ENCODE results near the gene COLQ.
"Not testable (repeated sequence)": the region's sequence is repeated elsewhere in the genome, so short reads cannot be mapped to it uniquely, and the experiment has no call there.

Gene COLQ

GRCh38 chr3:15452961-15453360, 68.5 kb downstream of the COLQ start:
- no peak for DNase-seq

DNA sequence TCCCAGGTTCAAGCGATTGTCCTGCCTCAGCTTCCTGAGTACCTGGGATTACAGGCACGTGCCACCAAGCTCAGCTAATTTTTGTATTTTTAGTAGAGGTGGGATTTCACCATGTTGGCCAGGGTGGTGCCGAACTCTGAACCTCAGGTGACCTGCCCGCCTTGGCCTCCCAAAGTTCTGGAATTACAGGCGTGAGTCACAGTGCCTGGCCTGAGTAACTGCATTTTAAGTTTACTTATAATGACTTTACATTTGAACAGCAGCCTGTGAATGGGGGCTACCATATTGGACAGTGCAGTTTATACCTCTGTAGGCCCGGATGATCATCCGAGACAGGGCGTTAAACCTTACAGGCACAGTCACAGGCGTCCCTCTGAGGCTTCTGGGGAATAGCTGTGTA, 69.3 kb downstream of the COLQ start:
- no peak for DNase-seq

- DNase-seq, result no peak
Observed at GRCh38 chr3:15451216-15452113, 70.0 kb downstream of the COLQ start.

- no peak for DNase-seq
Observed at GRCh38 chr3:15450438-15451215, 70.9 kb downstream of the COLQ start.

DNA sequence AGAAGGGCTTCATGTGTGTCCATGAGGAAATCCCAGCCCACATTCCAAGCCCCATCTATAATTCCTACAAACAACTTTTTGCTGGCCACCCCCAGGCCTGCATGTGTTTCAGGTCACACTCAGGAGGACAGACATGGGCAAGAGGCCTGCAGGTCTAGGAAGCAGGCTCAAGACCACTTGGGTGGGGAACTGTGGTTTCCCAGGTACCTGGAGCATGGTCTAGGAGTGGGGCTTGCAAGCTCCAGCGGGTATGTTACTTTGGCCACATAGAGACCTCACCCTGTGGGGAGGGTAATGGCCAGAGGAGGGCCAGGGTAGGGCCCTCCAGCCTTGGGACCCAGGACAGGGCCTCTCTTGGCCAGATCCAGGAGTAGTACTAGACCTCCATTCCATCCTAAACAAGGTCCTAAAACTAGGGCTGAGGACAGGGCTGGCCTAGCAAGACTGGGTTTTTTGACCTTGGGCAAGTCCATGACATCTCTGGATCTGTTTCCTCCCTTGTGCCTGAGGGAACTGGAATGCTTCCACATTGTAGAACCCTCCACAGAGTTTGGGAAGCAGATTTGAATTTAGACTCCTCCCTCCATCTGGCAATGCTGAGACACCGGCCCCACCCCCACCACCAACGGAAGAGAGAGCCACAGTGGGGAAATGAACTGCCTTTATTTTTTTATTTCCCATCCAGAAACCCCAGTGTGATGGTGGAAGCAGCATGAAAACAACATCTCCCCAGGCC, 71.8 kb downstream of the COLQ start:
- no peak for DNase-seq

DNA sequence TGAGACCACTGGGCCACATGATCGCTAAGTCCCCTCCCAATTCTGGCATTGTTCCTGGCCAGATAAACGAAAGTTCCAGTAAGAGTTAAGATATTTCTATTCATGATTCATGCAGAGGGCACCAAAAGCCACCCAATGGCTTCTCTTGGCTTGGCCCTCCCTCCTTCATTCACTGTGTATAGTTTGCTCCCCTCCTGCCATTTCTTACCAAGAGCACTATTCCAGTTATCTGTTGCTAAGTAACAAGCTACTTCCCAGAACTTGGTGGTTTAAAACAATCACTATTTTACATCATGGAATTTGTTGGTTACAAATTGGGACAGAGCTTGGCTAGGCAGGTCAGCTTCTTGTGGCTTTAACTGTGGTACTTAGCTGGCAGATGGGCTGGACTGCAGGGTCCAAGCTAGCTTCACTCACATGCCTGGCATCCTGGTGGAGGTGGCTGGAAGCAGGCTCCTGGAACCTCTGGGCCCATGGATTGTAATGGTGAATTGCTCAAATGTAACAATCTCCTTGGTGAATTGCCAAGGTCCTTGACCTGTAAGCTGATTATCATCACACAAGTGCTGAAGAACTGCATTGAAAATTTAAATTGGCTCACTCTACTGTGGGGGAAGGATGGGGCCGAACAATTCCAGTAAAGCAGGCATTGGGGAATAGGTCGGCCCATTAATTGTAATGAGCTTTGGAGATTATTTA, 77.5 kb downstream of the COLQ start:
- no peak for DNase-seq

DNA sequence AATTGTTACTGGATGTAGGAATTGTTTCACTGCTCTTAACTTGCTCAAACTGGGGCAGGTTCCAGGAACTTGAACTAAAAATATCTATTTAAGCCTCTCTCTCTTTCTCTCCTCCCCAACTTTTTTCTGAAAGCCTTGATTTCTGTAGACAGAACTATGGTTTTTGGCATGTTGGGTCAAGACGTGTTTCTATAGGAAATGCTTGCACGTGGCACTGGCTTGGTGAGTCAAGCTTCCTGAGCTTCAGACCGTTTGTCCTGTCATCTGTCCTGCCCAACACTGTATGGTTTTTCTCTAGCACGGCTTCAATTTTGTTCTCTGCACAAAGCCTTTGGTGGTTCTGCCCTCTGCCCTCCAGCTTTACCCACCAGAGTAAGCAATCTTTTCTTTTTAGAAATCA, 80.6 kb downstream of the COLQ start:
- DNase-seq, result no peak

DNA sequence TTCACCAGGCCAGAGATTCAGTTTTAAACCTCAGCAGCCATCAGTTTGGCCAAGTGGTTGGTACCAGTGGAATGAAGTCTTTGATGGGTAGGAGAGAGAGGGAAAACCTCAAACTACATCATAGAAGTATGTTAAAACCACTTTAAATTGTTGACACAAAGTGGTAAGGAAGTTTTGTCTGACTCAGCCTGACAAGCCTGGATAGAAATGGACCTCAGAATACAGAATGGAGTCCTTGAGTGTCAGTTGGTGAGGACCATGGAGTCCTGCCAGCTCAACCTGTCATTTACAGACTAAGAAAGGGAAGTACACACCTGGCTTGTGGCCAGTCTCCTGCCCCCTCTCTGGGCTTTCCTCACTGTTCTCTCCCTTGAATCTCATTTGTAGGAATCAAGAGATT, 82.0 kb downstream of the COLQ start:
- DNase-seq, result no peak

GRCh38 chr3:15438983-15439382, 82.5 kb downstream of the COLQ start:
- no peak for DNase-seq

- no peak for DNase-seq
Observed at GRCh38 chr3:15436246-15436645, 85.3 kb downstream of the COLQ start.

DNA sequence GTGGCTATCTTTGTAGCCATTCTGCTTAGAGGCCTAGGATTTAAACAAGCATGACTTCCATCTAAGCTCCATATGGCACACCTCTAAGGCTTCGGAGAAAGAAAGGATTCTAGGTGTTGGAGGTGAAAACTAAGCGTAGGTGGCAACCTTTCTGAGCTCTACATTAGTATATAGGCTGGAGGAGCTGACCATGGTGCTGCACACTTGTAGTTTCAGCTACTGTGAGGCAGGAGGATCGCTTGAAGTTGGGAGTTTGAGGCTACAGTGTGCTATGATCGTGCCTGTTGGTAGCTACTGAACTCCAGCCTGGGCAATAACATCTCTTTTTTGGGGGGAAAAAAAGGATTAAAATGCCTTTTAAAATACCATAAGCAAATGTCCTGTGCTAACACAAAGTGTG, 86.8 kb downstream of the COLQ start:
- no peak for DNase-seq

- DNase-seq, result no peak
Observed at GRCh38 chr3:15433531-15433930, 88.0 kb downstream of the COLQ start.

DNA sequence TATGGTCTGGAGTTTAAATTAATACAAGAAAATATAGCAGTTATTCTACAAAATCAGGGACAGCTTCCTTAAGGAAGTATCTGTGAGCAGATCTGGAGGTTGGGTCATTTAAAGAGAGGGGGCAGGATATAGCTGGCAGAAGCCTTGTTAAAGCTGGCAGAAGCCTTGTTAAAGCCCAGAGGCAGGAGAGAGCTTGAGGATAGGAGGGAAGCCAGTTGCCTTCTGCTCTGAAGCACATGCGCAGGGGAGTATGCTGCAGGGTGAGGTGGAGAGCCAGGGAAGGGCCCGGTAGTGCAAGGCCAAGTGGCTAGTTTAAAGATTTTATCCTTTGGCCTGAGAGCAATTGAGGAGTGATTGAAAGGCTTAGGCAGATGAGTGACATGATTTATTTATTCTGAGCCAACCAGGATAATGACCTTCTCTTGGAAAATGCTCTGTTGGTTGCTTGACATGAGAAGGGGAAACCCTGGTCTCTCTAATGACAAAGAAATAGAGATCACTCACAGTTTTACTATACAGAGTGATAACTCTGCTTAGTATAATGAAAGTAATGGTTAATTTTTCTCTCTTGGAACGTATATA, 90.2 kb downstream of the COLQ start:
- DNase-seq, result no peak

GRCh38 chr3:15430624-15431023, 90.9 kb downstream of the COLQ start:
- no peak for DNase-seq

- DNase-seq, result no peak
Observed at GRCh38 chr3:15429080-15429479, 92.4 kb downstream of the COLQ start.

DNA sequence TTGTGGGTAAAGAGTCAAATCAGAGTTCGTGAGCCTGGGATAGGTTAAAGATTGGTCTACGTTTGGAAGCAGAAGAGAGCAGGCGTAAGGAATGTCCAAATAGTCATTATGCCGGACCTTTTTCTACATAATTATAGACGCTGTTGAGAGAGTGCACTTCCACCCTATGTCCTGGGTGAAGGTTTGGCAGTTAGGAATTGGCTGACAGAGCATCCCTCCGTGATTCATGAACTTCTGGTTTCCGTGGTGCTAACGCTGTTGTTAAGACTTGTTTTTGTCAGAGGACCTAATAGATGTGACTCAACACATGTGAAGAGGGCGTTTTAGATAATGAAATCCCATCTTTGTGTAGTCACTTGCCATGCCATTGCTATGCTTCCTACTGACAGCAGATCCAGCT, 93.0 kb downstream of the COLQ start:
- DNase-seq, result no peak

GRCh38 chr3:15427981-15428380, 93.5 kb downstream of the COLQ start:
- no peak for DNase-seq

DNA sequence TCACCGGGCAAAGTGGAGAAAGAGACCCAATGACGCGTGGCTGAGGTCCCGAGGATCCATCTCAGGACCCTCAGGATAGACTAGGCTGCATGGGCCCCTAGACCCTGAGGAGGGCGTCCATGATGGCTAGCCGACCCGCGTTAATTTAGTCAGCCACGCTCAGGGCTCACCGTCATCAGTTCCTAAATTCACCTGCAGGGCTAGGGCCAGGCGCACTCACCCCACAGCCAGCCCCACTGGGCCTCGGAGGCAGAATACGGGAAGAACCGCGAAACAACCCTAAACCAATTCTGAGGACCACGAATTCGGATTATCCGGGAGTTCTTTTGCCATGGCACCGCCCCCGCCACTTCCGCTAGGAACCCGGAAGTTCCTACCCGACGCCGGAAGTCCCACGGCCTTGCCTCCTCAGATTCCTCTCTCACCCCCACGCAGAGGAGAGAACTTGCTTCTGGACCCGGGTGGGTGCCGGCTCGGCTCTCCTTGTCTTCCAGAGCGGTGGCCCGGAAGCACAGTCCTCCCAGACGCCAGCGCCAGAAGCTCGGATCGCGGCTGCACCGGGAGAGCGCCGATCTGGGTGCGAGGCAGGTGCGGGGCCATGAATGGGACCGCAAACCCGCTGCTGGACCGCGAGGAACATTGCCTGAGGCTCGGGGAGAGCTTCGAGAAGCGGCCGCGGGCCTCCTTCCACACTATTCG, 94.2 kb downstream of the COLQ start, which contains the start of the genes EAF1 and METTL6:
TSS of gene EAF1 (plus strand) at position 417 of the 699 bp plus-strand sequence. CDS start at position 599, 182 bp downstream.
TSS of gene METTL6 (minus strand) at position 363 of the 699 bp plus-strand sequence. CDS start 1,033 bp downstream, outside the sequence.
- DNase-seq, result peak; percentile 13

DNA sequence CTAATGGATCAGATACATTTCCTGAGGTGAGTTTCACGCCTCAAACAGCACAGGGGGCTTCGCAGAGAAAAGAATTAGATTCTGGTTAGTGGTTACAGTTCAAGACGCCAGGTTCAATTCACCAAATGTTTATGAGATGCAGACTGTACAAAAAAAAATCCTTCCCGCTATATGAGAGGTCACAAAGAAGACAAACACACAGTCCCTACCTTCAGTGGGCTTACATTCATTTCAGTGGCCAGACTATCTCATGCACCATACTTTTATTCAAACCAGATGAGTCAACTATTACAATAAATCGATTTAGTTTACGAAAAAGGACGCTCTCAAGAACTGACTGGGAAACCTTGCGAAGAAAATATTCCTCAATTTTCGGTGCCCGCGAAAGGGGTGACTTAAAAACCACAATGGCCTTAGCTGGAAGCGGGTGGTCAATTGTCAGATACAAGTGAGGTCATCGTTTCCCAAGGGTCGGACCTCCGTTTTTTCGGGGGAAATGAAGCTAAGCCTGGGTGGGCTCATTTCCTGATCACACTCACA, 94.9 kb downstream of the COLQ start:
- DNase-seq, result no peak

- DNase-seq, result no peak
Observed at GRCh38 chr3:15420871-15421270, 100.6 kb downstream of the COLQ start.

DNA sequence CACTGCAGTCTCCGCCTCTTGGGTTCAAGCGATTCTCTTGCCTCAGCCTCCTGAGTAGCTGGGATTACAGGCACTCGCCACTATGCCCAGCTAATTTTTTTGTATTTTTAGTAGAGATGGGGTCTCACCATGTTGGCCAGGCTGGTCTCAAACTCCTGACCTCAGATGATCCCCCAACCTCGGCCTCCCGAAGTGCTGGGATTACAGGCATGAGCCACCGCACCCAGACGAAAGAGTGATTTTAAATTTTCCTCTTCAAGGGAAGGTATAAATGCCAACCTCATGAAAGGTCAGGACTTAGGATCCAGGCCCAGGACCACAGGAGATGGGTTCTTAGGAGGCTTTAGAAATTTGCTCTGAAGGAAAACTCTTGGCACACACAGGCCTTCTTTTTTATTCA, 110.5 kb downstream of the COLQ start:
- not testable (repeated sequence) for DNase-seq

Measured in DMS79 (cell line).